HS-27A (cell line): ENCODE data around the gene SLITRK2.

Experiments
- DNase-seq: peaks from one replicate; pipeline ENCODE4 v3.0.0-alpha.2; 2012; ENCODE audit warnings: low read depth, missing footprints

Gene SLITRK2

DNA sequence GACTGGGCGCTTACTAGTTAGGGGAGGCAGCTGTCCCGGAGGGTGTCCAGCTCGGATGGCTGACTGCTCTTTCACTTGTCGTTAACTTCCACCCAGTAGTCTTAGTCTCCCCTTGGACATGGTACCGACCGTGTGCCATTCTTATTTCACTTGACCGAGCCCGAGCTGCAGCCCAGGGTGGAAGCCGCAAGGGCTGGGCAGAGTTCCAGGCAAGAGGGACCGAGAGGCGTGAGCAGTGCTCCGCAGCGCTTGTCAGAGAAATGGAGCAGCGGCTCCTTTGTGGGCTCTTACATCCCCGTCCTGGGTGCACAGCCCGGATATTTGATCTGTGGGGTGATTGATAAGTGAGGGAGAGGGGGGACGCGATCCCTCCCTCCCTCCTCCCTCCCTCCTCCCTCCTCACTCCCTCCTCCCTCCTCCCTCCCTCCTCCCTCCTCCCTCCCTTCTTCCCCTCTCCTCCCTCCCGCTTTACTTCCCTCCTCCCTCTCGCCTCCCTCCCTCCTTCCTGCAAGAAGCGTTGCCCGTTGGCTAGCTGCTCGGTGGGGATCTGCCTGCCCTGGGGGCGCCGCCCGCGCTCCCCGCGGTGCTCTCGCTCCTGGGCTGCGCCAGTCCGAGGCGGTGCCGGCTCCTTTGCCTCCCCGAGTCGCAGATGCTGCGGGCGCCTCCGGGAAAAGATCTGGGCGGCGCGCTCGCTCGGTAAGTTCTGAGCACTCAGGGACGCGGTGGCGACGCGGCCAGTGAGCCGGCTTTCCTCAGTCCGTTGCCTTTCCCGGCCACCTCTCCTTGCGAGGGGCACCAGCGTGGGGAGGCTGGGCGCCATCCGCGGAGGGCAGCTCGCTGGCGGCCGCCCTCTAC, at the start of gene SLITRK2:
Gene SLITRK2 (plus strand): TSS at position 499 of the 855 bp plus-strand sequence. CDS start 4,597 bp downstream, outside the sequence.
- no peak for DNase-seq

DNA sequence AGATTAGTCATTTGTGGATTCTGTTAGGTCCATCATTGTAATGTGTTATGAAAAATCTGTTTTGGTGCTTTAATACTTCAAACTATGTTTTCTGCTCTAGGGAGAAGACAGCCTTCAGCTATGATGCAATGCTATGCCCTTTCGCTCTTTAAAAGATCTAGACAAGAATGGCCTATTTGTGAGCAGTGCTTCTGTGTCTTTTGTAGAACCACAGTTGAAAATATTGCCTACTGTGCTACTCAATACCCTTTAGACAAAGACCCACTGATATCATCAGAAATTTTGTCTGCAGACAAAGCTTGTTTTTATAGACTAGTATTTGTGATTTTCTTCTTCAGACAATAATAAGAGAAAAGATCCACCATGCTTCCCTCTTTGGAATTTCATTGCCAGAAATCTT, 44.6 kb upstream of the SLITRK2 start:
- no peak for DNase-seq

DNA sequence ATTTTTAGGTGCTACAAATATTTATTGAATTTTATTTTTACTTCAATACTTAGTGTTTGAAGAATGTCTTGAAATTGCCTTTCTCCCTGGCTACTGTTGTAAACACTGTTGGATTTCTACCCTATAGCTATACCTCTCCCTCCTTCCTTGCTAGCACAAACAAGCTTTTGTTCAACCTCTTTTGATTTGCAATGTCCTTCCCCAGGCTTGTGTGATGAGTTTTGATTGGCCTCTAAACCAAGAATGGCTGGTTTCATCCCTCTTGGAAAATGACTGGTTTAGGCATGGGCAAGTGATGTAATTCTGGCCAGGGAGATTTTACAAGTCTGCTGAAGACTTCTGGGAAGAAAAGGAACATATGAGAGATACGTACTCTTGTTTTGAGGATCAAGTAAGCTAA, 25.3 kb upstream of the SLITRK2 start:
- no peak for DNase-seq

DNA sequence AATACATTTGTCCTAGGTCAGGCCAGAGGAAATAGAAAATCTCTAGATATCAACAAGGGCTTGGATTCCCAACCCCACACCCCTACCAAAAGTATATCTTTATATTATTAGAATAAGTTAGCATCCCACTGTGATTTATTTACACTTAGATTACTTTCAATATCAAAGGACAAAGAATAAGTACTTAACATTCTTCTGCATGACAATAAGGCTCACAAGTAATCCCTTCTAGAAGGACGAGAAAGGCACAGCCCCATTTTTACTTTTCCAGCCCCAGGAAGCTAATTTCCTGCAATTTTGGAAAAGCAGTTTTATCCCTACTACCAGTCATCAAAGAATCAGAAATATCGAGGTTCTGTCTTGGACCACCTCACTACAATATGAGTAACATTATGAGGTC, 14.1 kb upstream of the SLITRK2 start:
- DNase-seq: no peak

DNA sequence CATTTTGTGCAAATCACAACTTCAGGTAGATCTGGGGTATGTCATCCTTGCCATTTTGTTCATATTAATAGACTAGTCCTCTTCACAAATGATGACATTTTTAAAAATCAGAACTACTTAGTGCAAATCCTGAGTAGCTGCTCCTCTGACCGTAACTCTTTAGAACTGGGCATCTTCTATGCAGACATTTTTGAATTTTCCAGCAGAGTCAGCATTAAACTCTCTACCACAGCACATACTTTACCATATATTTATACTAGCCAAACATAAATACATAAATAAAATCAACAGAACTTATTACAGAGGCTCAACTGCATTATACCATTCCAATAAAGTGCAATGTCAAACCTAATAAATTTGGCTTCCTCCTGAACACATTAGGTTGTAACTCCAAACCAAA, 4.5 kb upstream of the SLITRK2 start:
- no peak for DNase-seq

DNA sequence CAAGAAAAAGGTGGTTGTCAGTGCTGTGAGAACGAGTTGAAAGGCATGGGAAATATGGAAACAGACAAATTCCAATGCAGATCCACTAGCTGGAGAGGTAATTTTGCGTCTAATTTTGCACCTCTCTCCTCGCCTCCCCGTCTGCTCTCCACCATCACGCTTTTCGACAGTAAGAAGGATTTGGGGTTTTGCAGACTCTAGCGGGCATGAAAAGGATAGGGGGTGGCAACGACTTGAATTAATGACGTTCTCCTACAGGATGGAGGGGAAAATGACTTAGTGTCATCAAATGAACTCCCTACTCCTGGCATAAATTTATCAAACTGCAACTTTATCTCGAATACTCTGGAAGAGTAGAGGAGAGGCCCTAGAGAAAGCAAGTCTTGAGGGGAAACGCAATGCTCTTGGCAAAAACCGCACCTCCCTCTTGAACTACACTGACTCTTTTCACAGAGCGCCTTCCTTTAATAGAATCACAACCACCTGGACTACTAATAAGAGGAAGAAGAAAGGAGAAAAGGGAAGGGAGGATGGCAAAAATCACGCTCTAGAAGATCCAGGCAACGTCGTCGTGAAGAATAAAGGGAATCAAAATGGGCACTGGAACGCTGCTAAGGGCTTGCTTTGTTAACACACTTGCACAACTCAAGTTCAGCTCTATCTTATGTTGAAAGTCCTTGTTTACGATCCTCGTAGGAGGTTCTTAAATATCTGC, 871 bp upstream of the SLITRK2 start:
- DNase-seq: no peak

GRCh38 chrX:145818186-145819113, 821 bp downstream of the SLITRK2 start:
- DNase-seq: no peak

DNA sequence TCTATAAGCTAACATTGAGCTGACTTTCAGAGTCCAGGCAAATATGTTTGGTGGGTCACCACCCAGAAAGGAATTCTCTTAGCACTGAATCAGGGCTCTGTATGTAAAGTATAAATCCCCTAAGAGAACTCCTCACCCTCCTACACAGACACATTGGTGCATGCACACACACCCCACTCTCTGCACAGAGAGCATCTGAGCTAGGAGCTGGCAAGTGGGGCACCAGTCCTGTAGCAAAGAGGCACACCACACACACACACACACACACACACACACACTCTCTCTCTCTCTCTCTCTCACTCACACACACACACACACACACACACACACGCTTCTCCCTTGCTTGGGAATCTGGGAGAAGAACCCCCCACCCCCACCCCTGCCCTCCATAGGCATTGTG, 3.2 kb downstream of the SLITRK2 start:
- DNase-seq: no peak

DNA sequence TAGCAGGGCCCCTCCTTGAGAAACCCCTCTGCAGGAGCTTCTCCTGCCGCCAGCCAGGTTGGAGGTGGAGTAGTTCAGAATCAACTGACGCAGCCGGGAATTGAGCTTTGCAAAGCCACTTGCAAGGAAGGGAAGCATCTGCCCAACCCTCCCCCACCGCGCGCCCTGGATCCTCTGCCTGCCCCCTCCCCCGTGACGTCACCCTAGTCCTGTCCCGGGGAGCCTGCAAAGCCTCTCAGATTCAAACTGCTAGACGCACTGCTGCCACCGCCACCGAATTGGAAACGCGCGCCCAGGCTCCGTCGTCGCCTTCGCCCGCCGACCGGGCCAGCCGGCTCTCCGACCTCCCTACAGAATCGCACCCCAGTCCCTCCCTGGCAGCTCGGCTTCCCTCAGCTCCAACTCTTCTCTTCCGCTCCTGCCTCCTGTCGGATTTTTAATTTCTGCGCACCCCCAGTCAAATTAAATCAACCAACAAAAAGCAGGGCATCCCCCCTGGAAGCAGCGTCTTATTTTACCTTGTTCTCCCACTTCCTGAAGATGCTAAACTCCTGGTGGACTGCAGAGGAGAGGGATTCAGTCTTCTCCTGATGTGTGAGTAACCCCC, 3.8 kb downstream of the SLITRK2 start:
- no peak for DNase-seq

DNA sequence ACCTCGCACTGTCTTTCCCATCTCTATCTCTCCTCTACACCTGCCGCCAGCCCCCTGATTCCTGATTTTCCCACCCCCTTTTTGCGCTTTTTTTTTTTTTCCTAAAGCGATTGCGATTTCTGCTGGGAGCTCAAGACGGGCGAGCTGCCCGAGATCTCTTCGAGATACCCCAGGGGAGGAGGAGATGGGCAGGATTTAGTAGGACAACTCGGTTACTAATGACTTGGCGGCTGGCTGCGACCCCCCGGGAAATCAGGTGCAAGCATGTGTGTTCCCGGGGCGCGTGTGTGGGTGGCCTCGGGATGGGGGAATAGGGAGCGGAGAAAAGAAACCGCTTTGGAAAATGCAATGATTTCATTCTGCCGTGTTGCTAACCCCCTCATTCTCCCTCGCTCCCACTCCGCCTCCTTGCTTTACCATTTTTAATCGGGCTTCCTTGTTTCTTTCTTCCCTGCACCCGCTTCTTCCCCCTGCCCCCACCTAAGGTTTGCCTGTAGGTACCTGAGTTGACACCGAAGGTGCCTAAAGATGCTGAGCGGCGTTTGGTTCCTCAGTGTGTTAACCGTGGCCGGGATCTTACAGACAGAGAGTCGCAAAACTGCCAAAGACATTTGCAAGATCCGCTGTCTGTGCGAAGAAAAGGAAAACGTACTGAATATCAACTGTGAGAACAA, 4.4 kb downstream of the SLITRK2 start:
- no peak for DNase-seq

- DNase-seq: no peak
Measured at GRCh38 chrX:145823132-145823531, 5.5 kb downstream of the SLITRK2 start.

GRCh38 chrX:145825896-145826295, 8.3 kb downstream of the SLITRK2 start:
- no peak for DNase-seq

DNA sequence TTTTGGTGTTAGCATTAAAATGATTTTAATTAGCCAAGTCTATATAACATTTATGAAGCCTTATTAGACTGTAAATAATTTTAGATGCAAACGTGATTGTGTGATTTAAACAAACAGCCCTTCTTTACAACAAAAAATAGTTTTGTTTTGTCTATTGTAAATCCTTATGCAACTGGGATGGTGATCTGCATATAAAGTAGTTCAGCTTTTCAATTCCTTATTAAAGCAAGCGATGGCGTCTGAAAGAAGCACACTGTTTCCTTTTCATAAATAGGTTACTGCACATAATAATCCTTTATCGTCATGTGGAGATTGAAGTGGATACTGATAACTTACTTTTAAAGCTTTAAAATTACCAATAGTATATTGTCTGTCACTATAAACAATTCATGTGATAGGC, 8.8 kb downstream of the SLITRK2 start:
- DNase-seq: no peak

DNA sequence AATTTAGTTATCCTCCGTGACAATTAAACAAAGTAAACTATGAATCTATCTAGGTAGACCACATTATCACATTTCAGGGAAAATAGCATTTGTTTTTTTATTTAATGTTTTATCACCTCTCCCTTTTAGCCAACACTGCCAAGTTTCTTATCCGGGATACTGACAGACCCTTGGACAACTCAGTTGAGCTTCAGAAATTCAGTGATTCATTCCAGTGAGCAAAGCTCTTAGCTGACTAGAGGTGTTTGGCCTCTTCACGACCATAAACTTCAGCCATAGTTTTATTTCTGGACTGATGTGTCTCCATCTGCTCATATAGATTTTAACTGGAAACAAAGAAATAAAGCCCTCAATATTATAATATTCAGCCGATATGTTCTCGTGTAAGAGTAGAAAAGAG, 15.2 kb downstream of the SLITRK2 start:
- no peak for DNase-seq

DNA sequence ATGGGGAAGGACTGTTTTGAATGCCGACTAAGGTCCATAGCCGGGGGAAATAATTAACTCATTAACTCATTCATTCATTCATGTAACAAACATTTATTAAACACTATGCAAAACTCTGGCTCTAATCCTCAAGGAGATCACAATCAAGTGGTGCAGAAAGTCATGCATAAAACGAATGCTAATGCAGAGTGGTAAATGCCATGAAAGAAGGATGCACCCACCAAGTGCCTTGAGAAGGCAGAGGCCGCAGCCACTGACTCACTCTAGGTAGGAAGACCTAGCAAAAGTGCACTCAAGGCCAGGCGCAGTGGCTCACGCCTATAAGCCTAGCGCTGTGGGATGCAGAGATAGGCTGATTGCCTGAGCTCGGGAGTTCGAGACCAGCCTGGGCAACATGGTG, 22.9 kb downstream of the SLITRK2 start:
- DNase-seq: no peak

DNA sequence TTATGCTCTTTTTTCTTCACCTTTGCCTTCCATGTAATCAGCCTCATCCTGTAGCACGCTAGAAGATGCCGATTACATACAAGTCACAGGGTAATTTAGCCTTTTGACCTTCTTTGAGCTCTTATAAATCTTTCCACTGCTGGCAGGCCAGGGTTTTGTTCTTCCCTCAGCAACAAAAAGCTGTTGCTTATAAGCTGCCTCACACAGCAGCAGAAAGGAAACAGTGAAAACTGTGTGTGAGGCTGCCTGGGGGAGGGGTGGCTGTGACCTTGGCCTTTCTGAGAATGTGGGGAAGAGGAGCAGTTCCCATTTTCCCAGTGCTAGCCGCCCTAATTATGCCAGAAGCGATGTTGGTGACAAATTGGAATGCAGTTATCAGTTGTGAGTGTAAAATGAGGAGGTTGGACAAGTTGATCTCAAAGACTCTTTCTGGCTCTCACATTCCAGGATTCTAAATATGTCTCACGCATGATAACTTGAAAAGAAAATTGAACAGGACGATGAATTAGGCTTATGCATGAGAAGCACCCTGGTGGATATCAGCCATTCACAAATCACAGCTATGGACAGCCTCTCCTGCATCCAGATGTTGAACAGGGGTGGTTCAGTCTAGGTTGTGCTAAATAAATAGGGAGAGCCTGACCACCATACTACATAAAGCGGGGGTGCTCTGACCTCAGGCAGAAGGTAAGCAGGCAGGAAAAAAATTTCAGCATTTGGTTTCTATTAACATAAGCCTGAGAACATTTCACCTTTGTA, 25.7 kb downstream of the SLITRK2 start:
- DNase-seq: no peak

DNA sequence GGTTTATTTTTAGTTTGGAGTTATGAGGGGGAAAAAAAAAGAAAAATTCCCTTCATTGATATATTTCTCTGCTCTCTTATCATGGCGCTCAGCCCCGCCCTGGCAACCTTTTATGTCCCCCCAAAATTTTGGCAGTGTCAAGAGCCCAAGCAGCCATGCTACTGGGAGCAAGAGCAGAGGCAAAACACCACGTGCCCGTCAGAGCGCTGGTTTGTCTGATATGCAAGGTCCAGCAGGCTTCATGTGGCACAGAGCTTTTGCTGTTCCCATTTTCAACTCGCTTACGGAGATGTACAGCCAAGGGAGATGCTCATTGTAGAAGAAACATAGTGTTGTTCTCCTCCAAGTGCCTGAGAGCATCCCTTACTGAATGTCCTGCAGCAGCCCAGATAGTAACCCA, 27.3 kb downstream of the SLITRK2 start:
- DNase-seq: no peak

DNA sequence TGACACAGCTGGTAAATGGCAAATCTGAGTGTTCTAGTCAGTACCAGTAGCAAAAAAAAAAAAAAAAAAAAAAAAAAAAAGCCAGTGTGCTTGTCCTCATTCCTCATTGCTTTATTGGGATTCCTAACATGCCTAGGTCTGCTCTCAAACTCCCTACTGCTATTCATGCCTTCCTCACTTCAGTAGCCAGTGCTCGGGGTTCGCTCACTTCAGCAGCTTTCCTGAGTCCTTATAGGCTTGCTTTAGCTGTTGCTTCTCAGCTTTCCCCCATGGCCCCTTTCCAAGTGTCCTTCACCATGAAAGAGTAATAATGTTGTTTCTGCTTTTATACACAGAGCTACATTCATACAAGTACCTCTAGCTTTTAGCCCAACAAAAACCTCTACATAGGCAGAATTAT, 30.8 kb downstream of the SLITRK2 start:
- no peak for DNase-seq

GRCh38 chrX:145848857-145849256, 31.2 kb downstream of the SLITRK2 start:
- no peak for DNase-seq

DNA sequence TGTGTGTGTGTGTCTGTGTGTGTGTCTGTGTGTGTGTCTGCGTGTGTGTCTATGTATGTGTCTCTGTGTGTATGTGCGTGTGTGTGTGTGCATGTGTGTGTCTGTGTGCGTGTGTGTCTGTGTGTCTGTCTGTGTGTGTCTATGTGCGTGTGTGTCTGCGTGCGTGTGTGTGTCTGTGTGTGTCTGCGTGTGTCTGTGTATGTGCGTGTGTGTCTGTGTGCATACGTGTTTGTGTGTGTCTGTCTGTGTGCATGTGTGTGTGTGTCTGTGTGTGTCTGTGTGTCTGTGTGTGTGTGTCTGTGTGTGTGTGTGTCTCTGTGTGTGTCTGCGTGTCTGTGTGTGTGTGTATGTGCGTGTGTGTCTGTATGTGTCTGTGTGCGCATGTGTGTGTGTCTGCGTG, 35.6 kb downstream of the SLITRK2 start:
- DNase-seq: no peak

DNA sequence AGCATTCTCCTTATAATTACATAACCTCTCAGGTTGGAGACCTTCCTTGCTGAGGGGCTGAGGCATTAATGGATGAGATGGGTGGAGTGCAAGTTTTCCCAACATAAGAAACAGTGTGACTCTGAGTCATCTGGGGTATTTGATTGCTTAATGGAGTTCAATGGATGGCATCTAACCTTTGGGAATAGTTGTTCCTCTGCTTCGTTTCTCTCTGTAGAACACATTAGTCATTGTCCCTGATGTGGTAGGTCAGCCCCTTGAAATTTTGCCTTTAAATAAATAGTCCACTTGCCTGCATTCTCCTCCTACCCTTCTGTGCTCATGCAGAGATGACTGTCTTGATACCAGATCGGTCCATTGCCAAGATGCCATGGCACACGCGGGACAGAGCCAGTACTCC, 38.6 kb downstream of the SLITRK2 start:
- no peak for DNase-seq
